Measurements from ENCODE around the gene UACA. TPM values are rescaled to one million over a fixed set of nuclear protein-coding genes. Genes with fewer than 3 reads are reported as not detected.

UACA gene
- total RNA-seq, 1 experiment from 2014 or later, result 38.0 TPM

DNA sequence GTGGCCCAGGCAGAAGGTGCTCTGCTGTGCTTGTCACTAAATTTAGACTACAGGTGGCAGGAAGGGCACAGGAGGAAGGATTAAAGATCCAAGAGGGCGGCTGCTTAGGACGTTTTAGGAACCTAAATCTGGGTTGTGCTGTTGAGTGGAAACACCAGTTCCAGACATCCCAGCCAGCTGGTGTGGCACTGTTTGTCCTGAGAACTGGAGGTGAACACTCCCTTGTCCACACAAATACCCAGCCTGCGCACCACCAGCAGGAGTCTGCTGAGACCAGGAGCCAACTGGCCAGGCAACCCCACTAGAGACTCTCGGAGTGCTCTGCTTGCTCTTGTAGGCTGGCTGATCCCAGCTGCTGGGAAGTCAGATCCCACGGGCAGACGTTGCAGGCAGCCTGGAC, 30.3 kb upstream of the UACA start:
- H3K4me2 ChIP-seq (ENCODE audit: insufficient read depth, insufficient read length, low read length), result no peak overlapping the region
- H2BK120ac ChIP-seq (ENCODE audit: low read depth, low read length, poor library complexity, severe bottlenecking), result no peak overlapping the region
- H3K4me1 ChIP-seq (ENCODE audit: insufficient read depth, low read length), result peaks cover 2% of the 10 kb centered on the region; the same call in 1 of the 2 replicates
- no peak overlapping the region for H3K4ac ChIP-seq (ENCODE audit: low read depth, low read length)
- no peaks in the 10 kb centered on the region for H3K23me2 ChIP-seq (ENCODE audit: insufficient read length, low read depth, low read length, poor library complexity, severe bottlenecking)
- Mint-ChIP-seq H3K9me3 (no peaks in the 10 kb centered on the region), H3K27ac (no peak overlapping the region), H3K27me3 (ENCODE audit: low read depth) (peaks cover 3% of the 10 kb centered on the region; the same call in 1 of the 2 replicates), H3K36me3 (ENCODE audit: insufficient read depth in 1 of 3, low read depth in 3 of 3) (no peaks in the 10 kb centered on the region), H3K4me1 (peaks cover 7 to 12% of the 10 kb centered on the region in 2 experiments; a peak in 2 of 4 replicates), H3K4me3 (no peak overlapping the region)
- H2BK12ac ChIP-seq (ENCODE audit: insufficient read length, low read depth, low read length), result no peak overlapping the region
- H3K18ac ChIP-seq (ENCODE audit: insufficient read length, low read depth, low read length), result no peak overlapping the region
- H3K9me3 ChIP-seq (ENCODE audit: control insufficient read depth, low read depth, low read length), result no peaks in the 10 kb centered on the region
- TF ChIP-seq, protein P1, sequence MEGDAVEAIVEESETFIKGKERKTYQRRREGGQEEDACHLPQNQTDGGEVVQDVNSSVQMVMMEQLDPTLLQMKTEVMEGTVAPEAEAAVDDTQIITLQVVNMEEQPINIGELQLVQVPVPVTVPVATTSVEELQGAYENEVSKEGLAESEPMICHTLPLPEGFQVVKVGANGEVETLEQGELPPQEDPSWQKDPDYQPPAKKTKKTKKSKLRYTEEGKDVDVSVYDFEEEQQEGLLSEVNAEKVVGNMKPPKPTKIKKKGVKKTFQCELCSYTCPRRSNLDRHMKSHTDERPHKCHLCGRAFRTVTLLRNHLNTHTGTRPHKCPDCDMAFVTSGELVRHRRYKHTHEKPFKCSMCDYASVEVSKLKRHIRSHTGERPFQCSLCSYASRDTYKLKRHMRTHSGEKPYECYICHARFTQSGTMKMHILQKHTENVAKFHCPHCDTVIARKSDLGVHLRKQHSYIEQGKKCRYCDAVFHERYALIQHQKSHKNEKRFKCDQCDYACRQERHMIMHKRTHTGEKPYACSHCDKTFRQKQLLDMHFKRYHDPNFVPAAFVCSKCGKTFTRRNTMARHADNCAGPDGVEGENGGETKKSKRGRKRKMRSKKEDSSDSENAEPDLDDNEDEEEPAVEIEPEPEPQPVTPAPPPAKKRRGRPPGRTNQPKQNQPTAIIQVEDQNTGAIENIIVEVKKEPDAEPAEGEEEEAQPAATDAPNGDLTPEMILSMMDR (conservative IDR thresholded peaks at IDR 0.05), result no peak
- H3K23ac ChIP-seq (ENCODE audit: insufficient read length, low read depth, low read length), result no peak overlapping the region
- no peak overlapping the region for H2BK15ac ChIP-seq (ENCODE audit: low read depth, low read length)
- no peak overlapping the region for H3K9ac ChIP-seq (ENCODE audit: extremely low read depth, insufficient read length, low read length)
- no peak overlapping the region for H2BK5ac ChIP-seq (ENCODE audit: insufficient read length, low read length)
- H2BK20ac ChIP-seq (ENCODE audit: low read depth, low read length, poor library complexity, severe bottlenecking), result no peak overlapping the region
- DNase-seq, result no peak
- no peaks in the 10 kb centered on the region for H4K20me1 ChIP-seq (ENCODE audit: control insufficient read depth, insufficient read depth, insufficient read length)
- H3K27me3 ChIP-seq (ENCODE audit: insufficient read depth, low read length), result no peaks in the 10 kb centered on the region
- no peak overlapping the region for H3K56ac ChIP-seq (ENCODE audit: insufficient read length, low read depth, low read length)
- no peaks in the 10 kb centered on the region for H3K79me2 ChIP-seq (ENCODE audit: insufficient read depth, low read length)
- H3K27ac ChIP-seq (ENCODE audit: insufficient read length, low read depth, low read length), result no peak overlapping the region
- H2AK5ac ChIP-seq (ENCODE audit: insufficient read length, low read length), result no peak overlapping the region
- no peaks in the 10 kb centered on the region for H3K79me1 ChIP-seq (ENCODE audit: insufficient read depth, low read depth, low read length, poor library complexity, severe bottlenecking)
- H3T11ph ChIP-seq (ENCODE audit: low read length), result no peak overlapping the region
- no peak overlapping the region for H2AFZ ChIP-seq (ENCODE audit: low read length)
- H4K8ac ChIP-seq (replicated peaks; ENCODE audit: insufficient read length, low read depth, low read length), result no peak overlapping the region
- WGBS (ENCODE audit: extremely low coverage, insufficient read length, low lambda C conversion rate), result no CpG with 5 or more reads among the region's 6 CpGs
- no peak overlapping the region for H3K14ac ChIP-seq (ENCODE audit: insufficient read depth, low read length)
- no peak overlapping the region for H4K91ac ChIP-seq (ENCODE audit: insufficient read length, low read depth, low read length)
- H4K5ac ChIP-seq (ENCODE audit: insufficient read length, low read depth, low read length), result no peak overlapping the region

Measured in H9 (cell line).